Measurements from ENCODE around the gene WDFY4.

GRCh38 chr10:48907730-48908129, 223.1 kb downstream of the WDFY4 start:
- TF ChIP-seq, protein P1, sequence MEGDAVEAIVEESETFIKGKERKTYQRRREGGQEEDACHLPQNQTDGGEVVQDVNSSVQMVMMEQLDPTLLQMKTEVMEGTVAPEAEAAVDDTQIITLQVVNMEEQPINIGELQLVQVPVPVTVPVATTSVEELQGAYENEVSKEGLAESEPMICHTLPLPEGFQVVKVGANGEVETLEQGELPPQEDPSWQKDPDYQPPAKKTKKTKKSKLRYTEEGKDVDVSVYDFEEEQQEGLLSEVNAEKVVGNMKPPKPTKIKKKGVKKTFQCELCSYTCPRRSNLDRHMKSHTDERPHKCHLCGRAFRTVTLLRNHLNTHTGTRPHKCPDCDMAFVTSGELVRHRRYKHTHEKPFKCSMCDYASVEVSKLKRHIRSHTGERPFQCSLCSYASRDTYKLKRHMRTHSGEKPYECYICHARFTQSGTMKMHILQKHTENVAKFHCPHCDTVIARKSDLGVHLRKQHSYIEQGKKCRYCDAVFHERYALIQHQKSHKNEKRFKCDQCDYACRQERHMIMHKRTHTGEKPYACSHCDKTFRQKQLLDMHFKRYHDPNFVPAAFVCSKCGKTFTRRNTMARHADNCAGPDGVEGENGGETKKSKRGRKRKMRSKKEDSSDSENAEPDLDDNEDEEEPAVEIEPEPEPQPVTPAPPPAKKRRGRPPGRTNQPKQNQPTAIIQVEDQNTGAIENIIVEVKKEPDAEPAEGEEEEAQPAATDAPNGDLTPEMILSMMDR (IDR thresholded peaks at IDR 0.05; ENCODE audit: poor library complexity, severe bottlenecking) = no peak
- TF ChIP-seq TAF1 (IDR thresholded peaks at IDR 0.05; ENCODE audit: low read depth) (no peak), SMC3 (conservative IDR thresholded peaks at IDR 0.05; ENCODE audit: poor library complexity) (no peak)
